Endodermal cell (in vitro differentiated cells): Measurements from ENCODE around the gene TMF1. TPM values are rescaled to one million over a fixed set of nuclear protein-coding genes. Genes with fewer than 3 reads are reported as not detected.

Experiments used
- DNase-seq: peaks from one replicate; pipeline ENCODE4 v3.0.0-alpha.2; 2017
- H3K27ac ChIP-seq: 2 replicates; pipeline ENCODE4 v1.5.1; 2013; ENCODE audit warnings: mild to moderate bottlenecking, low read depth, low read length, moderate library complexity
- H3K27me3 ChIP-seq: 2 replicates; pipeline ENCODE4 v1.6.1; 2013; ENCODE audit warnings: mild to moderate bottlenecking, low read length, moderate library complexity; ENCODE audit not compliant: insufficient read depth, control insufficient read depth, poor library complexity, severe bottlenecking
- H3K36me3 ChIP-seq: 2 replicates; pipeline ENCODE4 v1.7.0; 2013; ENCODE audit warnings: mild to moderate bottlenecking, low read length, moderate library complexity; ENCODE audit not compliant: control insufficient read depth, insufficient read depth
- H3K4me1 ChIP-seq: one replicate; pipeline ENCODE4 v1.7.0; 2013; ENCODE audit warnings: low read length; ENCODE audit not compliant: control insufficient read depth, insufficient read depth
- H3K4me3 ChIP-seq: 2 replicates; pipeline ENCODE4 v1.5.1; 2013; ENCODE audit warnings: mild to moderate bottlenecking, low read length, moderate library complexity
- H3K9ac ChIP-seq: 2 replicates; pipeline ENCODE4 v1.6.1; 2013; ENCODE audit warnings: mild to moderate bottlenecking, low read length, moderate library complexity; ENCODE audit not compliant: poor library complexity, severe bottlenecking; ENCODE audit errors: extremely low read depth
- H3K9me3 ChIP-seq: 2 replicates; pipeline ENCODE4 v1.6.1; 2013; ENCODE audit warnings: mild to moderate bottlenecking, low read length, moderate library complexity; ENCODE audit not compliant: control insufficient read depth
- H3K27ac Mint-ChIP-seq: 2 replicates; pipeline ENCODE4 v1.8.0; 2020; ENCODE audit warnings: mixed read lengths
- H3K27me3 Mint-ChIP-seq: 2 replicates; pipeline ENCODE4 v1.8.0; 2021; ENCODE audit warnings: mild to moderate bottlenecking, mixed read lengths; ENCODE audit not compliant: insufficient read depth
- H3K36me3 Mint-ChIP-seq: 2 replicates; pipeline ENCODE4 v1.8.0; 2020; ENCODE audit warnings: low read depth, mixed read lengths
- H3K4me1 Mint-ChIP-seq: 2 replicates; pipeline ENCODE4 v1.8.0; 2020; ENCODE audit warnings: mixed read lengths
- H3K4me3 Mint-ChIP-seq: 2 replicates; pipeline ENCODE4 v1.8.0; 2020; ENCODE audit warnings: mild to moderate bottlenecking, moderate library complexity, mixed read lengths
- H3K9me3 Mint-ChIP-seq: 2 replicates; pipeline ENCODE4 v1.8.0; 2020; ENCODE audit warnings: mild to moderate bottlenecking, mixed read lengths
- WGBS, 2 experiments: methylation state at CpG; one replicate each; pipeline versions ENCODE4 v1.1.5 to v1.1.7; 2013; ENCODE audit warnings: missing lambda C conversion rate in 2 of 2, mixed read lengths in 1 of 2; ENCODE audit not compliant: insufficient coverage in 1 of 2, insufficient read length in 1 of 2; 5-methylcytosine and 5-hydroxymethylcytosine counted together
- total RNA-seq, 2 donors: library from RNA; stranded (reverse); fragmentation: NEBNext Ultra II Directional in 1 of 2; extraction: Animal tissue kit (Norgen Biotek cat#: 25700) in 1 of 2; gene quantifications; 2 replicates in 1 of 2; 3 replicates in 1 of 2; pipeline ENCODE4 v1.2.1, GENCODE V29; 2021
- TF ChIP-seq, protein P1 (sequence below): fragments of 200-600 bp; sonication (generic); conservative IDR thresholded peaks from 2 replicates; pipeline ENCODE4 v1.5.0; 2021; ENCODE audit warnings: antibody characterized with exemption, mild to moderate bottlenecking

Gene TMF1
- total RNA-seq, 2 donors from 2014 or later: 25.6 to 31.3 TPM

DNA sequence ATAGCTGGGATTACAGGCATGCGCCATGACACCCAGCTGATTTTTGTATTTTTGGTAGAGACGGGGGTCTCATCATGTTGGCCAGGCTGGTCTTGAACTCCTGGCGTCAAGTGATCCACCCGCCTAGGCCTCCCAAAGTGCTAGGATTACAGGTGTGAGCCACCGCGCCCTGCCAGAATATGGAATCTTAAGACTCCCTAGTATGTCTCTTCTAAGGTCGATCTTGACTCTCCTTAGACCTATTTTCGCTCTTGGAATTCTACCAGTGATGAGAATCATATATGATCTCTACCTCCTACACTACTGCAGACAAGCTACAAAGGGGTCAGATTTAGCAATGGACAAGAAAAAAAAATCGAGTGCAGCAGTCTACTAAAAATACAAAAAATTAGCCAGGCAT, 19.4 kb downstream of the TMF1 start:
- no peaks in the 10 kb centered on the region for H3K27me3 Mint-ChIP-seq
- 93 to 98% methylated on average over 8 to 9 of the region's 9 CpGs for WGBS, 2 experiments
- TF ChIP-seq, protein P1, sequence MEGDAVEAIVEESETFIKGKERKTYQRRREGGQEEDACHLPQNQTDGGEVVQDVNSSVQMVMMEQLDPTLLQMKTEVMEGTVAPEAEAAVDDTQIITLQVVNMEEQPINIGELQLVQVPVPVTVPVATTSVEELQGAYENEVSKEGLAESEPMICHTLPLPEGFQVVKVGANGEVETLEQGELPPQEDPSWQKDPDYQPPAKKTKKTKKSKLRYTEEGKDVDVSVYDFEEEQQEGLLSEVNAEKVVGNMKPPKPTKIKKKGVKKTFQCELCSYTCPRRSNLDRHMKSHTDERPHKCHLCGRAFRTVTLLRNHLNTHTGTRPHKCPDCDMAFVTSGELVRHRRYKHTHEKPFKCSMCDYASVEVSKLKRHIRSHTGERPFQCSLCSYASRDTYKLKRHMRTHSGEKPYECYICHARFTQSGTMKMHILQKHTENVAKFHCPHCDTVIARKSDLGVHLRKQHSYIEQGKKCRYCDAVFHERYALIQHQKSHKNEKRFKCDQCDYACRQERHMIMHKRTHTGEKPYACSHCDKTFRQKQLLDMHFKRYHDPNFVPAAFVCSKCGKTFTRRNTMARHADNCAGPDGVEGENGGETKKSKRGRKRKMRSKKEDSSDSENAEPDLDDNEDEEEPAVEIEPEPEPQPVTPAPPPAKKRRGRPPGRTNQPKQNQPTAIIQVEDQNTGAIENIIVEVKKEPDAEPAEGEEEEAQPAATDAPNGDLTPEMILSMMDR: no peak
- Histone ChIP-seq H3K9me3 (no peaks in the 10 kb centered on the region), H3K4me1 (no peaks in the 10 kb centered on the region), H3K27ac (no peak overlapping the region), H3K4me3 (no peak overlapping the region), H3K27me3 (no peaks in the 10 kb centered on the region), H3K9ac (no peak overlapping the region), H3K36me3 (peaks cover 82% of the 10 kb centered on the region)
- no peaks in the 10 kb centered on the region for H3K9me3 Mint-ChIP-seq
- H3K27ac Mint-ChIP-seq: no peak overlapping the region
- no peaks in the 10 kb centered on the region for H3K4me1 Mint-ChIP-seq
- H3K4me3 Mint-ChIP-seq: no peak overlapping the region
- DNase-seq: no peak
- peaks cover 67% of the 10 kb centered on the region for H3K36me3 Mint-ChIP-seq

DNA sequence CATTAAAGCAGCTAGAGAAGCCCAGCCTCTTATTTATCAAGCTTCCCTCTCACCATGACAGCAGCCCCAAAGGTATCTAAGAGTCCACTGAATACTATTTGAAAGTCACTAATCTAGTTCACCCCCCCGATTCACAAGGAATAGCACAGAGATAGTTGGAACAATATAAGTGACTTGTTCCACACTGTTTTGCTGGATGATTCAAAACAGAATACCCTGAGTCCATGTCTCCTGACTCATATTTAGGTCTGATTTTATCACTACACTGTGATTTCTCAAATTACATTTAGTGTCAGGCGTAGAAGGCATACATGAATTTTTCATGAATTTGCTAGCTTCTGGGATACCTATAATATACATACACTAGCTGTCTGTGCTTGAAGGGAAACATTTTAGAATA, 20.0 kb downstream of the TMF1 start:
- Mint-ChIP-seq H3K4me3 (no peak overlapping the region), H3K9me3 (no peaks in the 10 kb centered on the region), H3K27me3 (no peaks in the 10 kb centered on the region), H3K4me1 (no peaks in the 10 kb centered on the region), H3K36me3 (peaks cover 70% of the 10 kb centered on the region), H3K27ac (no peak overlapping the region)
- no peaks in the 10 kb centered on the region for H3K4me1 ChIP-seq
- no peaks in the 10 kb centered on the region for H3K27me3 ChIP-seq
- peaks cover 84% of the 10 kb centered on the region for H3K36me3 ChIP-seq
- DNase-seq: no peak
- no peak overlapping the region for H3K9ac ChIP-seq
- no peak overlapping the region for H3K27ac ChIP-seq
- WGBS, 2 experiments: 80 to 92% methylated on average over 1 to 2 of the region's 2 CpGs
- no peaks in the 10 kb centered on the region for H3K9me3 ChIP-seq
- no peak overlapping the region for H3K4me3 ChIP-seq
- TF ChIP-seq, protein P1: no peak

DNA sequence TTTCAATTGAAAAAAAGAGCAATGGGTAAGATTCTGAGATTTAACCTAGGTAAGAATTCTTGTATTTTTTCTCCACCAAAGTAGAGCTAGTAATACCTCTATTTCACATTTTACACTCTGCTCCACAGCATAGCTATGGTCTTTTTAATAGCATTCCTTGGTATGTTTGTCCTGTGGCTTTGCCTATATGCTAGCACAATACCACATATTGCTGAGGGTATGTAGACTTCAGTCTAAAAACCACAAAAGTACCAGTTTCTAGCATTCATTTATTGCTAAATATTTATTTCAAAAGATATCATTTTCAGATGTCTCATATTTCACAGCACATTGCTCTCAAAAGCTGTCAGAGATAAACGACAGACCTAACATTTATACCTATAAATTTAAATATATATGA, 20.5 kb downstream of the TMF1 start:
- TF ChIP-seq, protein P1: no peak
- Mint-ChIP-seq H3K4me3 (no peak overlapping the region), H3K36me3 (peaks cover 69% of the 10 kb centered on the region), H3K27ac (no peak overlapping the region), H3K9me3 (no peaks in the 10 kb centered on the region), H3K4me1 (no peaks in the 10 kb centered on the region), H3K27me3 (no peaks in the 10 kb centered on the region)
- no peak for DNase-seq
- Histone ChIP-seq H3K4me1 (no peaks in the 10 kb centered on the region), H3K36me3 (peaks cover 82% of the 10 kb centered on the region), H3K27me3 (no peaks in the 10 kb centered on the region), H3K9ac (no peak overlapping the region), H3K9me3 (no peaks in the 10 kb centered on the region), H3K27ac (no peak overlapping the region), H3K4me3 (no peak overlapping the region)
- WGBS, 2 experiments: no CpG with 5 or more reads among the region's 1 CpG
